GM23248 (cell line): Measurements from ENCODE around the gene JPH2. TPM values are rescaled to one million over a fixed set of nuclear protein-coding genes. Genes with fewer than 3 reads are reported as not detected.

Source experiments
- DNase-seq: peaks from one replicate; pipeline ENCODE4 v3.0.0-alpha.2; 2015
- H2AFZ ChIP-seq: fragments of 200-600 bp; sonication (generic); 2 replicates; pipeline ENCODE4 v1.6.1; 2016; ENCODE audit warnings: antibody characterized with exemption
- H3F3A ChIP-seq: fragments of 200-600 bp; sonication (generic); 2 replicates; pipeline ENCODE4 v1.6.1; 2016; ENCODE audit warnings: mild to moderate bottlenecking, antibody characterized with exemption, mixed run types; ENCODE audit not compliant: insufficient read depth
- H3K27ac ChIP-seq: fragments of 200-600 bp; sonication (generic); 2 replicates; pipeline ENCODE4 v1.5.1; 2016; ENCODE audit warnings: mild to moderate bottlenecking
- H3K27me3 ChIP-seq: fragments of 200-600 bp; sonication (generic); replicated peaks from 2 replicates; pipeline ENCODE4 v1.6.1; 2016; ENCODE audit warnings: mild to moderate bottlenecking; ENCODE audit not compliant: insufficient read depth
- H3K36me3 ChIP-seq: fragments of 200-600 bp; sonication (generic); 2 replicates; pipeline ENCODE4 v1.6.1; 2016; ENCODE audit warnings: low read depth, mild to moderate bottlenecking
- H3K4me1 ChIP-seq: fragments of 200-600 bp; sonication (generic); 2 replicates; pipeline ENCODE4 v1.6.1; 2016; ENCODE audit warnings: mild to moderate bottlenecking; ENCODE audit not compliant: insufficient read depth
- H3K4me2 ChIP-seq: fragments of 200-600 bp; sonication (generic); one replicate; pipeline ENCODE4 v1.6.1; 2016; ENCODE audit warnings: mild to moderate bottlenecking; ENCODE audit not compliant: unreplicated experiment
- H3K4me3 ChIP-seq: fragments of 200-600 bp; sonication (generic); 2 replicates; pipeline ENCODE4 v1.5.1; 2016; ENCODE audit warnings: mild to moderate bottlenecking
- H3K79me2 ChIP-seq: fragments of 200-600 bp; sonication (generic); 2 replicates; pipeline ENCODE4 v1.6.1; 2016; ENCODE audit warnings: mild to moderate bottlenecking; ENCODE audit not compliant: insufficient read depth
- H3K9ac ChIP-seq: fragments of 200-600 bp; sonication (generic); 2 replicates; pipeline ENCODE4 v1.6.1; 2016; ENCODE audit warnings: mild to moderate bottlenecking
- H3K9me2 ChIP-seq: fragments of 200-600 bp; sonication (generic); 2 replicates; pipeline ENCODE4 v1.6.1; 2016; ENCODE audit warnings: mixed run types, mild to moderate bottlenecking, moderate library complexity; ENCODE audit not compliant: insufficient read depth
- H3K9me3 ChIP-seq: fragments of 200-600 bp; sonication (generic); one replicate; pipeline ENCODE4 v1.6.1; 2017; ENCODE audit warnings: low read depth
- H4K20me1 ChIP-seq: fragments of 200-600 bp; sonication (generic); 2 replicates; pipeline ENCODE4 v1.6.0; 2016; ENCODE audit not compliant: insufficient read depth
- EZH2 ChIP-seq: fragments of 200-600 bp; sonication (generic); IDR thresholded peaks from 2 replicates; pipeline ENCODE4 v1.6.1; 2018; ENCODE audit warnings: antibody characterized with exemption, mild to moderate bottlenecking; ENCODE audit not compliant: insufficient read depth, poor library complexity, severe bottlenecking
- EZH2phosphoT487 ChIP-seq: fragments of 200-600 bp; sonication (generic); IDR thresholded peaks from 2 replicates; pipeline ENCODE4 v1.6.1; 2018; ENCODE audit warnings: antibody characterized with exemption, moderate library complexity, mild to moderate bottlenecking, low read depth; ENCODE audit not compliant: insufficient read depth
- WGBS, 2 experiments: methylation state at CpG; one replicate each; pipeline ENCODE4 v1.1.6; 2015 to 2017; ENCODE audit warnings: low lambda C conversion rate in 2 of 2, low coverage in 1 of 2; ENCODE audit errors: missing lambda C conversion rate in 2 of 2; 5-methylcytosine and 5-hydroxymethylcytosine counted together
- in situ Hi-C: fragments of 300-500 bp; cut with MboI; formaldehyde crosslinking; loops from 2 replicates; pipeline ENCODE4 v1.15.0; 2020
- polyA plus RNA-seq: library from polyadenylated mRNA; unstranded; fragments of >200 nt; fragmentation: Nextera tagmentation; extraction: Ambion mirVana; gene quantifications from 2 replicates; pipeline ENCODE4 v1.2.1, GENCODE V29; 2016
- total RNA-seq: library from RNA; depleted of rRNA; stranded (reverse); fragments of >200 nt; shearing (Covaris generic); gene quantifications from 2 replicates; pipeline ENCODE4 v1.2.3, GENCODE V29; 2014

The JPH2 gene
- total and polyA plus RNA-seq, 2 experiments from 2014 or later = 1.8 to 9.7 TPM

GRCh38 chr20:44118185-44119033 is 68.6 kb downstream of the JPH2 start:
- DNase-seq = no peak
- H3K4me1 ChIP-seq = no peaks in the 10 kb centered on the region
- H3K4me2 ChIP-seq = no peak overlapping the region
- no peaks in the 10 kb centered on the region for H3K79me2 ChIP-seq
- no peaks in the 10 kb centered on the region for H4K20me1 ChIP-seq
- no peak overlapping the region for H3K9ac ChIP-seq
- no peak overlapping the region for H3K4me3 ChIP-seq
- 66 to 70% methylated on average over 8 to 9 of the region's 9 CpGs for WGBS, 2 experiments
- H3K9me3 ChIP-seq = no peaks in the 10 kb centered on the region
- H3K36me3 ChIP-seq = no peaks in the 10 kb centered on the region
- H3K27me3 ChIP-seq = no peaks in the 10 kb centered on the region
- no peak overlapping the region for H3K27ac ChIP-seq
- no peaks in the 10 kb centered on the region for H3F3A ChIP-seq
- no peaks in the 10 kb centered on the region for H3K9me2 ChIP-seq
- H2AFZ ChIP-seq = no peak overlapping the region
- in situ Hi-C loops = loop anchor here (5.0 to 10.0 kb wide), 3 partner anchors 69 to 346 kb away; partner anchors contain the start of genes FITM2 and JPH2
- TF ChIP-seq EZH2phosphoT487 (no peak), EZH2 (no peak)

GRCh38 chr20:44117296-44118184 is 69.4 kb downstream of the JPH2 start:
- H3K79me2 ChIP-seq = no peaks in the 10 kb centered on the region
- H2AFZ ChIP-seq = no peak overlapping the region
- H3K4me3 ChIP-seq = no peak overlapping the region
- DNase-seq = no peak
- H3F3A ChIP-seq = no peaks in the 10 kb centered on the region
- H3K4me1 ChIP-seq = no peaks in the 10 kb centered on the region
- no peaks in the 10 kb centered on the region for H3K9me3 ChIP-seq
- WGBS, 2 experiments = 83 to 84% methylated on average over 8 of the region's 8 CpGs
- no peak overlapping the region for H3K27ac ChIP-seq
- in situ Hi-C loops = loop anchor here (5.0 to 10.0 kb wide), 3 partner anchors 70 to 347 kb away; partner anchors contain the start of genes FITM2 and JPH2
- no peaks in the 10 kb centered on the region for H4K20me1 ChIP-seq
- H3K27me3 ChIP-seq = no peaks in the 10 kb centered on the region
- no peak overlapping the region for H3K9ac ChIP-seq
- TF ChIP-seq EZH2phosphoT487 (no peak), EZH2 (no peak)
- no peaks in the 10 kb centered on the region for H3K9me2 ChIP-seq
- no peak overlapping the region for H3K4me2 ChIP-seq
- H3K36me3 ChIP-seq = no peaks in the 10 kb centered on the region

- no peak for DNase-seq
- H3K4me3 ChIP-seq = no peak overlapping the region
- H3K4me2 ChIP-seq = peak overlapping the region; percentile 12
- WGBS, 2 experiments = 17 to 38% methylated on average over 44 to 59 of the region's 76 CpGs
- no peaks in the 10 kb centered on the region for H3K9me2 ChIP-seq
- no peaks in the 10 kb centered on the region for H3F3A ChIP-seq
- TF ChIP-seq EZH2 = no peak
- TF ChIP-seq EZH2phosphoT487 = no peak
- H3K9ac ChIP-seq = no peak overlapping the region
- in situ Hi-C loops = loop anchor here (5.0 to 10.0 kb wide), 3 partner anchors 71 to 349 kb away; partner anchors contain the start of genes FITM2 and JPH2
- no peaks in the 10 kb centered on the region for H3K79me2 ChIP-seq
- no peaks in the 10 kb centered on the region for H3K36me3 ChIP-seq
- no peak overlapping the region for H3K27ac ChIP-seq
- H2AFZ ChIP-seq = peak overlapping the region; percentile 72
- no peaks in the 10 kb centered on the region for H3K4me1 ChIP-seq
- H4K20me1 ChIP-seq = no peaks in the 10 kb centered on the region
- no peaks in the 10 kb centered on the region for H3K27me3 ChIP-seq
- no peaks in the 10 kb centered on the region for H3K9me3 ChIP-seq
These were observed 71.0 kb downstream of the JPH2 start for GRCh38 chr20:44115762-44116644.
